ENCODE measurements around the gene DUSP1.
"Not testable (repeated sequence)": the region's sequence is repeated elsewhere in the genome, so short reads cannot be mapped to it uniquely, and the experiment has no call there.

Gene DUSP1

GRCh38 chr5:172790496-172790889, 19.5 kb upstream of the DUSP1 start:
- no peak for TF ChIP-seq PATZ1 (CRISPR knock-in tag; IDR thresholded peaks at IDR 0.05; ENCODE audit: borderline replicate concordance)
- TF ChIP-seq, protein P1, sequence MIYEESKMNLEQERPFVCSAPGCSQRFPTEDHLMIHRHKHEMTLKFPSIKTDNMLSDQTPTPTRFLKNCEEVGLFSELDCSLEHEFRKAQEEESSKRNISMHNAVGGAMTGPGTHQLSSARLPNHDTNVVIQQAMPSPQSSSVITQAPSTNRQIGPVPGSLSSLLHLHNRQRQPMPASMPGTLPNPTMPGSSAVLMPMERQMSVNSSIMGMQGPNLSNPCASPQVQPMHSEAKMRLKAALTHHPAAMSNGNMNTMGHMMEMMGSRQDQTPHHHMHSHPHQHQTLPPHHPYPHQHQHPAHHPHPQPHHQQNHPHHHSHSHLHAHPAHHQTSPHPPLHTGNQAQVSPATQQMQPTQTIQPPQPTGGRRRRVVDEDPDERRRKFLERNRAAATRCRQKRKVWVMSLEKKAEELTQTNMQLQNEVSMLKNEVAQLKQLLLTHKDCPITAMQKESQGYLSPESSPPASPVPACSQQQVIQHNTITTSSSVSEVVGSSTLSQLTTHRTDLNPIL (CRISPR knock-in tag; IDR thresholded peaks at IDR 0.05; ENCODE audit: low read depth) = no peak
- no peak for TF ChIP-seq ZFP30 (CRISPR knock-in tag; IDR thresholded peaks at IDR 0.05)
- no peak for TF ChIP-seq OSR1 (CRISPR knock-in tag; IDR thresholded peaks at IDR 0.05)
- TF ChIP-seq TCF4 (CRISPR knock-in tag; IDR thresholded peaks at IDR 0.05; ENCODE audit: borderline replicate concordance) = no peak
- no peak for TF ChIP-seq ZC3H10 (CRISPR knock-in tag; IDR thresholded peaks at IDR 0.05)
- no peak for TF ChIP-seq TOX (CRISPR knock-in tag; IDR thresholded peaks at IDR 0.05; ENCODE audit: borderline replicate concordance)
- no peak for ATAC-seq

DNA sequence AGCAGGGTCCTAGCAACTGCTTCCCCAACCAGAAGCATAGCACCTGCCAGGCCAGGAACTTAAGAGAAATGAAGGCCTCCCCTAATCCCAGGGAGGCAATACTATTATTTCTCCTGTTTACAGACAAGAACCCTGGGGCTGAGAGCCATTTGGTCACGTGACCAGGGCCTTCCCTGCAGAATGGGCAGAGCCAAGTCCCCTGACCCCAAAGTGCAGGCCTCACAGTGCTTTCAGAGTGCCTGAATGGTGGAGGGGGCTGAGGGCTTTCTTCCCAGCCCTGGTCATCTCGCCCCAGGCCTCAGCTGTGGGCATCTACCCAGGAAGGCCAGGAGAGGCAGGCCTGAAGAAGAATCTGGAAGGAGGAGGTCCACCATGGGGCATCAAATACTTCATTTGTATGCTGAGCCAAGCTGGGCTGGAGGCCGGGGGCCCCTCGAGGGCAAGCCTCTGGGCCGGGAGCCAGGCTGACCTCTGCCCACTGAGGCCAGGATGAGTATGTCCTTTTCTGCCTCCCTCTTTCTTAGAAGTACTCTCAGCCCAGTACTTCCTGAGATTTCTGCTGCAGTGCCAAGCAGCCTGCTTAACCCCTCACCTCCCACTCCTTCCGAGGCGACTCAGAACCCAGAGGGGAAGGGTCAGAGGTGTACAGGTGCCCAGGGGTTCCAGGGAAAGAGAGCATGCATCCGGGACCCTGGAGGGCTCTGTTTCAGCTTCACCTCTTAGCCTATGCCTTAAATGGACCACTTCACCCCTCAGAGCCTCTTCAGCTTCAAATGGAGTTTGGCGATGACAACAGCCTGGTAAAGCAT, 18.9 kb upstream of the DUSP1 start:
- ATAC-seq = peak; percentile 15; the same call in 2 of the 3 replicates
- TF ChIP-seq, protein P2, sequence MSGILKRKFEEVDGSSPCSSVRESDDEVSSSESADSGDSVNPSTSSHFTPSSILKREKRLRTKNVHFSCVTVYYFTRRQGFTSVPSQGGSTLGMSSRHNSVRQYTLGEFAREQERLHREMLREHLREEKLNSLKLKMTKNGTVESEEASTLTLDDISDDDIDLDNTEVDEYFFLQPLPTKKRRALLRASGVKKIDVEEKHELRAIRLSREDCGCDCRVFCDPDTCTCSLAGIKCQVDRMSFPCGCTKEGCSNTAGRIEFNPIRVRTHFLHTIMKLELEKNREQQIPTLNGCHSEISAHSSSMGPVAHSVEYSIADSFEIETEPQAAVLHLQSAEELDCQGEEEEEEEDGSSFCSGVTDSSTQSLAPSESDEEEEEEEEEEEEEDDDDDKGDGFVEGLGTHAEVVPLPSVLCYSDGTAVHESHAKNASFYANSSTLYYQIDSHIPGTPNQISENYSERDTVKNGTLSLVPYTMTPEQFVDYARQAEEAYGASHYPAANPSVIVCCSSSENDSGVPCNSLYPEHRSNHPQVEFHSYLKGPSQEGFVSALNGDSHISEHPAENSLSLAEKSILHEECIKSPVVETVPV (CRISPR knock-in tag; IDR thresholded peaks at IDR 0.05) = no peak
- TF ChIP-seq BACH2 (CRISPR knock-in tag; IDR thresholded peaks at IDR 0.05; ENCODE audit: borderline replicate concordance) (no peak), ZNF70 (CRISPR knock-in tag; IDR thresholded peaks at IDR 0.05) (no peak), ZNF8 (CRISPR knock-in tag; IDR thresholded peaks at IDR 0.05) (no peak), TCF4 (CRISPR knock-in tag; IDR thresholded peaks at IDR 0.05; ENCODE audit: borderline replicate concordance) (no peak), SNAI2 (CRISPR knock-in tag; IDR thresholded peaks at IDR 0.05) (no peak), TOX (CRISPR knock-in tag; IDR thresholded peaks at IDR 0.05; ENCODE audit: borderline replicate concordance) (no peak), CSDC2 (CRISPR knock-in tag; IDR thresholded peaks at IDR 0.05) (no peak)
- TF ChIP-seq, protein P1 (CRISPR knock-in tag; IDR thresholded peaks at IDR 0.05; ENCODE audit: low read depth) = no peak

DNA sequence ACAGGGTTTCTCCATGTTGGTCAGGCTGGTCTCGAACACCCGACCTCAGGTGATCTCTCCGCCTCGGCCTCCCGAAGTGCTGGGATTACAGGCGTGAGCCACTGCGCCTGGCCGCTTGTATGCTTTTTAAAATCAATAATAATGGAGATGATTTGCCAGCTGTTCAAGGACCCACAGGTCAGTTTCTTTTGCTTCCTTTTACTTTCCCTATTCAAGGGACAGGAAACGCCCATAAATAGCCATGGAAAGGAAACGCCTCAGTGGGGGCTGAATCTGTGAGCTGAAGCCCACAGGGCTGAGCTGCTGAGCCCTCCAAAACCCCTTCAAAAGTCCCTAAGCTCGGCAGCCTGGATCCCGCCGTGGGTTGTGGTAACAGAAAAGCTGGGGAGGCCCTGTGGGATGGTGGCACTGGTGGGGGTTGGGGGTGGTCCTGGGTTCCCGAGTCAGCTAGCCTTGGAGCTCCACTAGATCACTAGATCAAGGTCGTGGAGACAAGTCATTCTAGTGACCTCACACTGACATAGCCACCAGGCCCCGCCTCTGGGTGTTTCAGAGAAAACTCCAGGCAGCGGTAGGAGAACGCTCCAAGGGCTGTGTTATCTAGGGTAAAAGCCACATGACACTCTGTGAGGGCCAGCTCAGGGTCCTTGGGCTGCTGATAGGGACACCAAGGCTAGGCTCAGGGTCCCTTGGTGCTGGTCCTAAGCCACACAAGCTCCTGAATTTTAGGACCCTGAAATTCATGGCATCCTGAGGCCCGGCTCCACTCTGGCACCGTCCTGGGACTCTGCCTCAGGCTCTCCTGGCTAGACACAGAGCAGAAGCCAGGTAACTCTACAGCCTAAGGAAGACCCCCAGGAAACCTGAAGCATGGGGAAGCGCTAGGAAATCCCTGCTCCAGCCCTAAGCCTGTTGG, 18.0 kb upstream of the DUSP1 start:
- ATAC-seq = peak; percentile 43
- TF ChIP-seq ZFP3 (CRISPR knock-in tag; IDR thresholded peaks at IDR 0.05) = no peak
- no peak for TF ChIP-seq ZC3H10 (CRISPR knock-in tag; IDR thresholded peaks at IDR 0.05)
- no peak for TF ChIP-seq ZNF565 (CRISPR knock-in tag; conservative IDR thresholded peaks at IDR 0.05; ENCODE audit: low read depth)

DNA sequence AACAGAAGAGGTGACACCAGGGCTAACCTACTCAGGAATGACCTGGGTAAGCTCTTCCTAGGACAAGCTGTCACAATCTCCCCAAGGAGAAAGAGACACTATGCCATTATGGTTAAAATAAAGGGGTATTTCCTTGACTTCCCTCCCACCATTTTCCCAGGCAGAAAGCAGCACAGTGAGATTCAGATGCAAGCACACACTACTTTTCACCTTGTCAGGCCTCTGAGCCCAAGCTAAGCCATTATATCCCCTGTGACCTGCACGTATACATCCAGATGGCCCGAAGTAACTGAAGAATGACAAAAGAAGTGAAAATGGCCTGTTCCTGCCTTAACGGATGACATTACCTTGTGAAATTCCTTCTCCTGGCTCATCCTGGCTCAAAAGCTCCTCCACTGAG, 16.5 kb upstream of the DUSP1 start:
- not testable (repeated sequence) for ATAC-seq

DNA sequence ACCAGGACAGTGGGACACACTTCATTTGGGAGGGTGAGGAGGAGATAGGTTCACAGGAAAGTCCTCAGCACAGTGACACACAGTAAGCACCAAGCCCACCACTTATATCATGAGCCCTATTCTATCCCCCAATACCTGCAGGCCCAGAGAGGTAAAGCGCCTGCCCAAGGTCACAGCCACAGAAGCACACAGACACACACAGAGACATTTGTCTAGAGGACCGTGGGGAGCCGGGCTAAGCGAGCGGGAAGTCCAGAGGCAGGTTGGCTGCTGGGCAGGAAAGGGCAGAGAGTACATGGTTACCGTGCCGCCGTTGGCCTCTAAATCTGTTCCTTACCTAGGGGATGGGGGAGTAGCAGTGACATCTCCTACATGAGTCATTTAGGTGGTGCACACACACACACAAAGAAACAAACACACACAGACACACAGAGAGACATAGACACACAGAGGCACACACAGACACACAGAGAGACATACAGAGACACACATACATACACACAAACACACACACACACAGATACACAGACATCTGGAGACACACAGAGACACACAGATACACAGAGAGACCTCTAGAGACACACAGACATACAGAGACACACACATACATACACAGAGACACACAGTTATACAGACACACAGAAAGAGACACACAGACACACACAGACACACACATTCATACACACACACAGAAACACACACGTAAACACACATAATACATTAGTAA, 15.9 kb upstream of the DUSP1 start:
- ATAC-seq = no peak
- TF ChIP-seq OSR1 (CRISPR knock-in tag; IDR thresholded peaks at IDR 0.05) (no peak), TSHZ2 (CRISPR knock-in tag; IDR thresholded peaks at IDR 0.05) (no peak), PATZ1 (CRISPR knock-in tag; IDR thresholded peaks at IDR 0.05; ENCODE audit: borderline replicate concordance) (no peak), ARNTL (CRISPR knock-in tag; IDR thresholded peaks at IDR 0.05; ENCODE audit: borderline replicate concordance, low read depth) (no peak), ZFP30 (CRISPR knock-in tag; IDR thresholded peaks at IDR 0.05) (no peak), ZC3H10 (CRISPR knock-in tag; IDR thresholded peaks at IDR 0.05) (no peak)
- TF ChIP-seq, protein P2 (CRISPR knock-in tag; IDR thresholded peaks at IDR 0.05) = no peak

All from SK-N-SH treated with all-trans-retinoic acid at 6 μM for 48 hours (cell line).